OCI-LY3 (cell line): Measurements from ENCODE around the gene KLK5.

Source experiments
- EZH2phosphoT487 ChIP-seq: fragments of 200-600 bp; shearing (Covaris generic); IDR thresholded peaks from 2 replicates; pipeline ENCODE4 v1.6.1; 2018; ENCODE audit warnings: antibody characterized with exemption, mixed run types, low read depth
- TF ChIP-seq, protein P1 (sequence below): fragments of 200-600, 300-600 bp; sonication (generic); IDR thresholded peaks from 2 replicates; pipeline ENCODE4 v1.5.1; 2014; ENCODE audit warnings: antibody characterized with exemption, low read length, low read depth

DNA sequence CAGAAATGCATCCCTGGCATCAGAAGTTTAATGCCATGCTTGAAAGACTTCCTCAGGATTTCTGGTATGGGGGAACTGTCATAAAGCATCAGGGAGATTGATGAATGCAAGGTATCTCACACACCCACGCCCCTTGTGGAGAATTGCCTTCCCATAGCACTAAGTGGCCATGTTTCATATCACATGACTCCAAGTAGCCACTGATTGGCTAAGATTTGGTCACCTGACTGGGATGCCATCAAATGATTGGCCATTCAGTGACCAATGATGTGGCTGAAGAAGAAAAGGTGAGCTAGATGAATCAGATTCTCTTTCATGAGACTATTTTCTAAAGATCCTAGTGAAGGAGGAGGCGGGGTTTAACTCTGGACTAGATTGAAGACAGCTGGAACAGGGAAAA lies 41.3 kb upstream of the KLK5 start:
- TF ChIP-seq, protein P1, sequence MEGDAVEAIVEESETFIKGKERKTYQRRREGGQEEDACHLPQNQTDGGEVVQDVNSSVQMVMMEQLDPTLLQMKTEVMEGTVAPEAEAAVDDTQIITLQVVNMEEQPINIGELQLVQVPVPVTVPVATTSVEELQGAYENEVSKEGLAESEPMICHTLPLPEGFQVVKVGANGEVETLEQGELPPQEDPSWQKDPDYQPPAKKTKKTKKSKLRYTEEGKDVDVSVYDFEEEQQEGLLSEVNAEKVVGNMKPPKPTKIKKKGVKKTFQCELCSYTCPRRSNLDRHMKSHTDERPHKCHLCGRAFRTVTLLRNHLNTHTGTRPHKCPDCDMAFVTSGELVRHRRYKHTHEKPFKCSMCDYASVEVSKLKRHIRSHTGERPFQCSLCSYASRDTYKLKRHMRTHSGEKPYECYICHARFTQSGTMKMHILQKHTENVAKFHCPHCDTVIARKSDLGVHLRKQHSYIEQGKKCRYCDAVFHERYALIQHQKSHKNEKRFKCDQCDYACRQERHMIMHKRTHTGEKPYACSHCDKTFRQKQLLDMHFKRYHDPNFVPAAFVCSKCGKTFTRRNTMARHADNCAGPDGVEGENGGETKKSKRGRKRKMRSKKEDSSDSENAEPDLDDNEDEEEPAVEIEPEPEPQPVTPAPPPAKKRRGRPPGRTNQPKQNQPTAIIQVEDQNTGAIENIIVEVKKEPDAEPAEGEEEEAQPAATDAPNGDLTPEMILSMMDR = no peak
- no peak for TF ChIP-seq EZH2phosphoT487
